HG03196 (cell line): ENCODE results near the gene SMIM27.

Source experiments
- ATAC-seq: cut with Tn5 transposase; IDR thresholded peaks from one replicate; pipeline ENCODE4 v1.9.1; 2021; ENCODE audit not compliant: unreplicated experiment

SMIM27 gene

DNA sequence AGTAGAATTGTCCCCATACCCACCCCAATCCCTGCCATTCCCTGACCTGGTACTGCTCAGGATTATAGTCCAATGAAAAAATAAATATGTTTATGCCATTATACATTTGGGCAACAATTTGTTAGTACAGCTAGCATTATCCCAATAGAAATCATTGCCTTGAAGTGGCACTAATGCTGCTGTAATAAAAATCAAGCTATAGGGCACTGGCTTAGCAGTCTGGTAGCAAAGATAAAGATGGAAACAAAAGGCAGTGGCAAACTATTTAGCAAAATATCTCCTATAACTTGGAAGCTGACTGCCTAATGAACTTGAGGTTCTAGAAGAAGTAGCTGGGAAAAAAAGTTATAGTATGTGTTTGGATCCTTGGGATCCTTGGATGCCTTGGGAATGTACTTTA, 2.5 kb downstream of the SMIM27 start:
- no peak for ATAC-seq

DNA sequence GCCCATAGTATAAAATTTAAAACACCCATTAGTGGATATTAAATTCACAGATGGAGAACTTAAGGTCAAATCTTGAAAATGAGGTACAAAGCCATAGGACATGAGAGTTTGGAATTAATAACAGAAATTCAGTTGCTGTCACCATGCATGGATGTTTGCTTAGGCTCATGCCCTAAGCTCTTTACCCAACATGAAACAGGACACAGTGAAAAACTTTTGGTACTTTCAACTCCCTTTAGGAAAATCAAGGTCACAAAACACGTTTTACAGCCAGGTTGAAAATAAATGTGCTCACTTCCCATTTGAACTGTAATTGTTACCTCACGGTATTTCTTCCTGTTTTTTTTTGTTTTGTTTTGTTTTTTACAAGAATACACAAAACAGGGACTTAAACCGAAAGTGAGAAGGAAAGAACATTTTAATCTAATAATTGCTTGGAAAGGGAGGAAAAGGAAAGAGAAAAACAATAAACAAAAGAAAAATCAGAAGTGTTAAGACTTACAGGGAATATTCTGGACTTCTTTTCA, 6.3 kb downstream of the SMIM27 start:
- no peak for ATAC-seq

DNA sequence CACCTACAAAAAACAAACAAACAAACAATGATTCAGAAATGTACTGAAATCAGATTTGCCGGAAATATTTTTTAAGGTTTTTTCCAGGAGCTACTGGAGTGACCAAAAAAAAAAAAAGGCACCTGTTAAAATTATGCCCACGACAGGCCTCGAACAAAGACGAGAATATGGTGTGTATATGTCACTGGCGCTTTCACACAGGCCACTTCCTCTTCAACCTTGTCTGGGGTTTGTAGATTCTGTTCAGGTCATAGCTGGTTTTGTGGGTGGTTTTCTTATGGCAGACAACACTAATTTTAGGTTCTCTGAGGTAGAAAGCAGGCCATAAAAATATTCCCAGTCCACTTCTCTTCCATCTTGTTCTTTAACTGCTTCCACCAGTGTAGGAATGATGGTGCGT, 13.8 kb downstream of the SMIM27 start:
- ATAC-seq, result no peak

DNA sequence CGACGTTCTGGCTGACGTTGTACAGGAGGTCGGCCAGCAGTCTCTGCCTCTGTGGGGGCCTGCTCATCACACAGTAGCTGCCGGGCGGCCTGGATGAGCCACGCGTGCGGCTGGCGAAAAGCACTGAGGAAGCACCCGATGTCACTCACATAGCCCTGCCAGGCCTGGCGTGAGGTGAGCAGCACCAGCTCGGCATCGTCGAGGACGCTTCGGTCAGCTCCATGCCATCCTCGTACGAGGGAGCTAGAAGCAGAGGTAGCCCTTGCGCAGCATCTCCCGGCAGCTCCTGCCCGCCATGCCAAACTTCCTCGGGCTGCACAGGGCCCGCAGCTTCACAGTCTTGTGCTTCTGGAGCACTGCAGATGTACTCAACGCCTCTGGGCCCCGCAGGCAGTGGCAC, 14.6 kb downstream of the SMIM27 start:
- no peak for ATAC-seq

DNA sequence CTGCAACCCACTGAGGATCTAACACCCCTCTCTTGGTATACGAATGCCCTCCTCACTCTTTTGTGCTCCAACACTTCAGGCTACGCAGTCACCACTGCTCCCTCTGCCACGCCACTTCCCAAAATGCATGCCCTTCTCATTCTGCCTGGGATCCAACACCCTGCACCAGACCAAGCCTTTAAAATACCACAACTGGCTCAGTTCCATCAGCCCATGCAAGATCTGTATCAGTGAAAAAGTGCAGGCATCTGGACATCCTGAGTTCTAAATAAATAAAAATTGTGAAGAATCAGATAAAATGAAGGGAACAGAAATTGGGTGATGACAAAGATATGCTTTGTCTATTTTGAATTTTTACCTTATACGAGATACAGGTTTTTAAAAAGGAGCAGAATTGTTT, 18.1 kb downstream of the SMIM27 start:
- ATAC-seq, result no peak

DNA sequence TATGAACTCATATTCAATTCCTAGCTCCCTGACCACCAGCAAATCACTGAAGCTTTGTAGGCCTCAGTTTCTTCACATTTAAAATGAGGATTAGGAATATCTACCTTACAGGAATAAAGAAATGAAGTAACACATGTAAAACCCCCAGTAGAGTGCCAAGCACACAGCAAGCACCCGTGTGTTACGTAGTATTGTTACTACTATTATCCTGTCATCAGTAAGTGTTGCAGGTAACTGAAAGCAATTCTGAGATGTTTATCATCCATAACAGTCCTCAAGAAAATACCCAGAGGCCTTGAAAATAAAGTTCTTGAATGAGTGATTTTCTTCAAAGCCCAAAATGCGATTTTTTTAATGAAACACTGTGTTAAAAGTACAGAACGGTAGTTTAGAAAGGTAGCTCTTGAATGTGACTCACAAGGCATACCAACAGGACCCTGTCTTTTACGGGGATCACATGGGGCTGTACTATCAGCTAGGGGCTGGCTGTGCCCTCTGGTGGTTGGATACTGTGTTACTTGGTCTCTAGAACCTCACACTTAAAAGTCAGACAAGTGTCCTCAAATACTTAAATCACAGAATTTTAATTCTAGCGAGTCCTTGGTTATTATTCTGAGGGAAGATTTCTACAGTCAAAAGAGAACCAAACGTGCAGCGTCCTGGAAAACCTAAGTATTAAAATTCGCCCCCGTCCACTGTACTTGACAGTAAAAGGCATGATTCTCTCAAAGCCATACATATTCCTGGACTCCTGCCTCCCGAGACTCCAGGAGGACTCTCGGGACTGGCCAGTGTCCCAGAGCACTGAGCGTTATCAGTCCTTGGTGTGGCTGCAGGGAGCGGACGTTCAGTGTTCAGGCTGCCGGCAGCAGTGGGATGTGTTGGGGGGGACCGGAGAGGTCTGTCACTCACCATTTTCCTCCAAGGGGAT, 20.1 kb downstream of the SMIM27 start:
- ATAC-seq, result peak; percentile 92

DNA sequence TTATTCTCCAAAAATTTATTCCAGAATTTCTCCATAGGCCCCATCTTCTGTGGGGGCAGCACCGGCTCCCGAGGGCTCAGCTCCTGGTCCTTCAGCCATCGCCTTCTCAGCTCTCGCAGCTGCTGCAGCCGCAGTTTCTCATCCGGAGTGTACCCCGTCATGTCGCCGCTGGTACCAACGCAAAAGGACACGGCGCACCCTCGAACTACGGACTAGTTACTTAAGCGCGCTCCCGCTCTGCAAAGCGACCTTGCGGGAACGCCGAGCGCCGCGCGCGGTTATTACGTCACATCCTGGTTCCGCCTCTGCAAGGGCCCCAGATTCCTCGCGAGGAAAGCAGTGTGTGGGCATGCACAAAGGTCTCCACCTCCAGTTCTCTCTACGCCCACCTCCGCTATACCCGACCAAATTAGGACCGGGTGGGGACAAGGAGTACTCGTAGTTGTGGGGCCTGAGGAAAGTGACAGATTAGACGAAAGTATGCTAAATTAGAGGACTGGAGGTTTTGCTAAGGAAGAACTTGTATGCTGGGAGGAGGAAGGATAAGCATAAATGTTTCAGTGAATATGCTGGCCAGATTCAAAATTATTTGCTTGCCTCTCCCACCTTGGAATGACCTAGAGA, 20.9 kb downstream of the SMIM27 start, which contains the start of gene NDUFB6:
TSS of gene NDUFB6 (minus strand) at position 260 of the 624 bp plus-strand sequence. CDS start at position 161, 99 bp downstream.
- peak; percentile 94 for ATAC-seq

DNA sequence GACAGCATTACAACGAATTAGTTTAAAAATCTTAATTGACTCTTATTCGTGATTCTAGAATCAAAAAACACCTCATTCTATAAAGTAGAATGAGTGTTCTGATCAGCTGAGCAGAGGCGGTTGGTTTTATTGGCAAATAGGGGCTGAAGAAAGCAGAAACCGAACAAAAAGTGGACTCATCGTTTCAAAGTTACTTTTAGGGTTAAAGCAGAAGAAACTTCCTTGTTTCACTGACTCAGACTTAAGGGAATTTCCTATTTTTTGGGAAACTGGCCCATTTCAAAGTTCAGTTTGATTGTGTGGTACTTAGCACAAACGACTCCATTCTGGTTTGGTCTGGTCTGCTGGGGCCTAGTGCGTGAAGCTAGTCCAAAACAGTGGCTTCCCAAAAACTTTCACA, 21.7 kb downstream of the SMIM27 start:
- ATAC-seq, result no peak

DNA sequence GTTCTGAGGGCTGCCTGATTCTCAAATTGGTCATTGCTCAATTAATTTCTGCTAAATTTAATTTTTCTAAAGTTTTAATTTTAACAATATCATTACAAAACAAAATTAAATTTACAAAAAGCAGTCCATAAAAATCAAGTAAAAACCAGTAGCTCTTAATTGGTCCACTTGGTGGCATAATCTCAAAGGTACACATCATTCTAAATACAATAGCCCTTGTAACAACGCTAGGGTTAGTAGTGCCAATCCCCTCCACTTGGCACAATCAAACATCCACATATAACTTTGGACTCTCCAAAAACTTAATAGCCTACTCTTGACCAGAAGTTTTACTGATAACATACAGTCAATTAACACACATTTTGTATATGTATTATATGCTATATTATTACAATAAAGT, 22.7 kb downstream of the SMIM27 start:
- no peak for ATAC-seq

DNA sequence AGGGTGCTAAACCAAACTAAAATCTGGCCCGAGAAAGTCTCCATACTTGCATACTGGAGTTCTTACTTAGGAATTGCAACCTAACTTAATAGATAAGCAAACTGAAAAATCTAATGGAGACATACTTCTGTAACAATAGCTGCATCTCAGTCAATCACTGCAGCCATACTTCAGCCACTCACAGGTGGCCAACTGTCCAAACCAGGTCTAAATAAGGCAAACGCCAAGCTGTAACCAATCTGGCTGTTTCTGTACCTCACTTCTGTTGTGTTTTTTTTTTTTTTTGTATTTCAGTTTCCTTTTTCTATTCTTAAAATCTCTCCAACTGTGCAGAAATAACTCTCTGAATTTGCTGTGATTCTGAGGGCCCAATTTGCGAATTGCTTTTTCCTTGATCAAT, 25.2 kb downstream of the SMIM27 start:
- no peak for ATAC-seq

DNA sequence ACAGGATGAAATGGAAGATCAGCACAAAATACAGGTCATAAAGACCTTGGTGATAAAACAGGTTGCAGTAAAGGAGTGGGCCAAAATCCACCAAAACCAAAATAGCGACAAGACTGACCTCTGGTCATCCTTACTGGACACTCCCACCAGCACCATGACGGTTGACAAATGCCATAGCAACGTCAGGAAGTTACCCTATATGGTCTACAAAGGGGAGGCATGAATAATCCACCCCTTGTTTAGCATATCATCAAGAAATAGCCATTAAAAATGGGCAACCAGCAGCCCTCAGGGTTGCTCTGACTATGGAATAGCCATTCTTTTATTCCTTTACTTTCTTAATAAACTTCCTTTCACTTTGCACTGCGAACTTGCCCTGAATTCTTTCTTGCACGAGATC, 26.8 kb downstream of the SMIM27 start:
- no peak for ATAC-seq

DNA sequence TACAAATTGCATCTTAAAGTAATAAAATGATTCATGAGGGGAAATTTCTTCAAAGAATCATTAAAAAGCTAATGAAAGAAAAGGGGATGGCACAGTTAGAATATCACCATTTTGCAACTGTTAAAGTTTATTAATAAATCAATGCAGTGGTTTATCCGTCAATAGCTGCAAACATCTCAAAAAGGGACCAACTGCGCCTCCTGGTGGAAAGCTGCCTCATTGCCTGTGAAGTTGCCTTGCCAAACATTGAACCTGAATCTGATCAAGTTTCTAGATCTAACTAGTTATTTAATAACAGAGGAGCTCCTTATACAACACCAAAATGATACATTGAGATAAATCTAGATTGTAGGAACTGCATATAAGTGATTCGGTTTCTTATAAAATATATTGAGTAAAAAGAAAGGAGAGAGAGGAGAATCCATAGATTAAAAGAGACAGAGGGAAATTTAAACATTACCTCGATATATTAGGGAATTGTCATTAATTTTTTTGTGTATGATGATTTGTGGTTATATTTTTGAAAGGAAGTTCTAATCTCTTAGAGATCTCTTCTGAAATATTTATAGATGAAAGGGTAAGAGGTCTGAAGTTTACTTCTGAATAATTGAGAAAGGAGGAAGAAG, 27.7 kb downstream of the SMIM27 start:
- ATAC-seq, result no peak

DNA sequence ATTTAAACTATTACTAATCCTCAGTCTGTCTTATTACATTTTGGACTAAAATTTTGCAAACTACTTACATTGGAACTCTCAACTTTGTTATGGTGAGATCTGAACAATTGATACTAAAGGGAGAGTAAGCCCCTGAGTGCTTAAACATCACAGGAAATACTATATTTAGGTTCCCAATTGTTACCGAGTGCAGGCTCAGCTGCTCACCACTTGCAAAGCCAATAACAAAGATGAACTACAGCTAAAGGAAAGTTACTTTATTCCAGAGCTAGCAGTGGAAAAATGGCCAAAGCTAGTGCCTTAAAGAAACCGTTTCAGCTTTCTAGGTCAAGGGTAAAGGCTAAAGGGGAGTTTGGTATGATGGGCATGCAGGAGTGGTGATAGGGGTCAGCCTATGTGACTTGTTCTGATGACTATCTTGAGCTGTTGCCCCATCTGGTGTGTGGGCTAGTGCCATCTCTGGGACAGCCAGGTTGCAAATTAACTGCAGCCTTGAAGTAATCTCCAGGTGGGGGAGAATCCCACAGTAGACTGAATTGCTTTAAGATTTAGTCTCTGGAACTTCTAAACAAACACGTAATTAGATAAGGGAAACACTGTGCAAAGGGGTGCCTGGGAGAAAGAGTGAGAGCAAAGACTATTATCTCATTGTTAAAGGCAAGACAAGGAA, 28.6 kb downstream of the SMIM27 start:
- ATAC-seq, result no peak

DNA sequence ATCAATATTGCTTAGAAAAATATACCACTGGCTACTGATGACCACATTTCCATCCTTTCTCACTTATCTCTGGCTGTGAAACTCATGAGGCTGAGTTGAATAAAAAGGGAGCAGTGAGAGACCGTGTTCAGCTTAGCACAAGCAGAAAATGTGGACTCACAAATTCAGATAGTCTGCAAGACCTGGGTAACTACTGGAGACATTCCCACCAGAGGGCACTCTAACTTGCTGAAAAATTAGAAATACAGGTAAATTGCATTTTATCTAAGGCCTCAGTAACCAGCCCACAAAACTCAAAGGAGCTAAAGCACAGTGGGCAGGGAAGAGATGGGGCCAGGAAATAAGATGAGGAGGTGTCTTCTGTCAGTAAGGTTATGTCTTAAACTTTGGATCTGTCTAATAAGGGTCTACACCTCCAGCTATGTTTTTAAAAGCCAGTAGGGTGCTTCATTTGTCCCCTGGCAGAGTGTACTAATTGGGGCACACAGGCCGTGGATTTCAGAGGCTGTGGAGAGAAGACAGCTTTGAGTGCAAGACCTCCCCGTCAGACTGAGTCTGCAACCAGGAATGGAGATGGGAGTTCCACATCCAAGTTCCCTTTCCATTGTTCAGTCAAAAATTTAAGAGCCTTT, 29.5 kb downstream of the SMIM27 start:
- no peak for ATAC-seq

DNA sequence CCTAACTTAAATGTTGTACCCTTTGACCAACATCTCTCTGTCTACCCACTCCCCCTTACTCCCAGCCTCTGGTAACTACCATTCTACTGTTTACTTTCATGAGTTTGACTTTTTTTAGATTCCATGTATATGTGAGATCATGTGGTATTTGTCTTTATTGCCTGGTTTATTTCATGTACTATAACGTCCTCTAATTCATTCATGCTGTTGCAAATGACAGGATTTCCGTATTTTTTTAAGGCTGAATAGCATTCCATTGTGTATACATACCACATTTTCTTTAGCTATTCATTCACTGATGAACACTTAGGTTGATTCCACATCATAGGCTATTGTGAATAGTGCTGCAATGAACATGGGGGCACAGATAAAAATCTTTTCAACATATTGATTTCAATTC, 32.7 kb downstream of the SMIM27 start:
- no peak for ATAC-seq

DNA sequence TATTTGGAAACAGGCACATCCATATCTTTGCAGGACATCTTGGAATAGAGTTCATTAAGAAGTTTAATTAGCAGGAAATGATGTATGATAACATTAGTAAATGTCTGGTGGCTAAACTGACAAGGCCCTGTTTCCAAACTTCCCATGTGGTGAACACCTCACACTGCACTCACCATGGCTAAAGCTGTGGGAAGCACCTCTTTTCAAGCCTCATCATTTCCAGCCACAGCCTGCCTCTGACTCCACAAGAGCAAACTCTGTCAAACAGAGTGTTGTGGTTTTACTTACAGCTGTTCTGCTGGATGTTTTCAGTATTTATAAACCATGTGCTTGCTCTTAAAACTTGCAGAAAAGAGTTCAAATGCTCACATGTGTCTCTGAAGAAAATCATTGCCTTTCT, 35.8 kb downstream of the SMIM27 start:
- ATAC-seq, result no peak

DNA sequence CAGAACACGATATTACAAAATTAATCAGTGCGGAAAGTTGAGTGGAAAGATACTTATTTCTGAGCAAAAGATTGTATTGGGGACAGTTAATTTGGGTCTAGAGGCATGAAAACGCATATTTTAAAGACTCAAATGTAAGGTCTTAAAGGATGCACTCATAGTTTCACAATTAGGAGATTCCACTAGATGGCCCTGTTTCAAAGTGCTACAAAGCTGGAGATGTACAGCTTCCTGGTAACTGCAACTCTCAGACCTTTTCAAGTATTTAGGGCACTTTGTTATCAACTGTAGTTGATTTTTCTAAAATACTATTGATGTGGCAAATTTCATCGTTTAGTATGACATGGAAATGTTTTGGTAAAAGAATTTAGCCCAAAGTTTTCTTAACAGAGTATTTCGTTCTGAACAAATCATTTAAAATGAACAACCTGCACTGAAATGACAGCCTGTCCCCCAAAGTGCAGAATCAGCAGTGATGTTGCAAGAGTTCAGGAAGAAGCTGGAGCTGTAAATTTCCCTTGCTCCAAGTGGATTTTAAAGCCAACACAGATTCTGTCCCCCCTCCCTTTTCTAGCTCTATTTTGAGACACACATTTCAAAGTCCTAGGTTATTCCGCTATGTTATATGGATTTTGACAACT, 37.1 kb downstream of the SMIM27 start:
- ATAC-seq, result no peak

DNA sequence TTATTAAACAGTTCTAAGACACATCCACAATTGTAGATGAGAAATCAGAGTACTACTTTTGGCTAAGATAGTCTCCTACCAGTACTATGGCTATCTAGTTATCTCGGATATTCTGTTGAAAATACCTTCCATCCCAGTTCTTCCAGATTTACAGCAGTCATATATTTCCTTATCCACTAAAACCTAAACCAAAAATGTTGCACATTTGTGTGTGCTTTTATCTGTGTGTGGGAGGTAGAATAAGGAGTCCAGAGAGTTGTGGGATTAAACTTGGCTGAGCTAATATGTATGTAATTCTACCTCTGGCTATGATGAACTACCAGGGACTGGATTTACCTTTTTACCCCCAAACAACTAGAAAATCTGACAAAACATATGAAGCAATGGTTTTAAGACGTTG, 38.3 kb downstream of the SMIM27 start:
- no peak for ATAC-seq

DNA sequence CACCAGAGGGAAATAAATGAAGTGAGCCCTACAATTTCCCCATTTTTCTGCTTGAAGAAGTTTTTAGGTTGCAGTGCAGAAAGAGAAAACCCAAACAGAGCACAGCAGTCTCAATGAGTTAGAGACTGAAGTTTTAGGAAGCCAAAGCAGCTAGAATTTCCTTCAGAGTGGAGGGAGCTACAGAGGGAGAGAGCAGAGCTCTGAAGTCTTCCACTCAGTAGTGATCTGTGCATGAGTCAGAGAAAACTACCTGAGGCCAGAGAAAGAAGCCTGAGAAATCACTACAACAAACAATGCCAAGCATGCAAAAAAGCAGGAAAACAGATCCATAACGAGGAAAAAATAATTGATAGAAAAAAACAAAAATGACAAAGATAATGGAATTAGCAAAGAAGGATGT, 38.8 kb downstream of the SMIM27 start:
- no peak for ATAC-seq
